Prostate gland (tissue), 2 donors: Measurements from ENCODE around the gene DUSP8.

Source experiments
- POLR2A ChIP-seq: fragments of 450-650 bp; IDR thresholded peaks from one replicate; pipeline ENCODE4 v1.6.1; 2016; ENCODE audit warnings: antibody characterized with exemption, mild to moderate bottlenecking
- TF ChIP-seq, protein P1 (sequence below), 4 experiments: fragments of 200-600 bp in 2 of 4; fragments of 450-650 bp in 2 of 4; sonication (generic) in 2 of 4; IDR thresholded peaks; 1 replicate in 3 of 4; 2 replicates in 1 of 4; pipeline ENCODE4 v1.5.1; 2016 to 2019; ENCODE audit warnings: antibody characterized with exemption in 4 of 4, mild to moderate bottlenecking in 2 of 4, moderate library complexity in 2 of 4

GRCh38 chr11:1547467-1548098 is 24.5 kb downstream of the DUSP8 start:
- TF ChIP-seq, protein P1, sequence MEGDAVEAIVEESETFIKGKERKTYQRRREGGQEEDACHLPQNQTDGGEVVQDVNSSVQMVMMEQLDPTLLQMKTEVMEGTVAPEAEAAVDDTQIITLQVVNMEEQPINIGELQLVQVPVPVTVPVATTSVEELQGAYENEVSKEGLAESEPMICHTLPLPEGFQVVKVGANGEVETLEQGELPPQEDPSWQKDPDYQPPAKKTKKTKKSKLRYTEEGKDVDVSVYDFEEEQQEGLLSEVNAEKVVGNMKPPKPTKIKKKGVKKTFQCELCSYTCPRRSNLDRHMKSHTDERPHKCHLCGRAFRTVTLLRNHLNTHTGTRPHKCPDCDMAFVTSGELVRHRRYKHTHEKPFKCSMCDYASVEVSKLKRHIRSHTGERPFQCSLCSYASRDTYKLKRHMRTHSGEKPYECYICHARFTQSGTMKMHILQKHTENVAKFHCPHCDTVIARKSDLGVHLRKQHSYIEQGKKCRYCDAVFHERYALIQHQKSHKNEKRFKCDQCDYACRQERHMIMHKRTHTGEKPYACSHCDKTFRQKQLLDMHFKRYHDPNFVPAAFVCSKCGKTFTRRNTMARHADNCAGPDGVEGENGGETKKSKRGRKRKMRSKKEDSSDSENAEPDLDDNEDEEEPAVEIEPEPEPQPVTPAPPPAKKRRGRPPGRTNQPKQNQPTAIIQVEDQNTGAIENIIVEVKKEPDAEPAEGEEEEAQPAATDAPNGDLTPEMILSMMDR (IDR thresholded peaks at IDR 0.05): no peak
- no peak for TF ChIP-seq POLR2A
